ENCODE measurements around the gene DDAH2. TPM values are rescaled to one million over a fixed set of nuclear protein-coding genes. Genes with fewer than 3 reads are reported as not detected.

Gene DDAH2
- total RNA-seq, 1 donor from 2014 or later = 71.2 TPM

DNA sequence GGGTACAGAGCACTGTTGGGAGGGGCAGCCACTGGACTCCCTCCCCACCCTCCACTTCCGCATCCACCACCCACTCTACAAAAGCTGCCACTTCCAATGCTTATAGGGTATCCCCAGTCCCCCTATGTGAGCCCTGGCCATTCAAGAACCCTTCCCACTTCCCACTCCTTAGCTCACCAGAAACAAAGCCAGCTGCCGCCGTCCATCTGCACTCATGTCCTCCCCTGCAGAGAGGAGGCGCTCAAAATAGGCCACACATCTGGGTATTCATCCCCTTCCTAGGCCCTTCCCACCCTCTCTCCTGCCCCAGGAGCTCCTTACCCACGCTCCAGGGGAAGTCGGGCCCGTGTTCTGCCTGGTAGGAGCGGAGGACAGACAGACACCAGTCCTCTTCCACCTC lies 41.8 kb downstream of the DDAH2 start:
- TF ChIP-seq CTCF (IDR thresholded peaks at IDR 0.05) = no peak
- DNase-seq = no peak
- Histone ChIP-seq H3K27me3 (no peaks in the 10 kb centered on the region), H3K27ac (no peak overlapping the region), H3K4me3 (no peak overlapping the region), H3K4me1 (peaks cover 3% of the 10 kb centered on the region), H3K9me3 (no peaks in the 10 kb centered on the region), H3K36me3 (peaks cover 66% of the 10 kb centered on the region)
- no peak for ATAC-seq
- intact Hi-C loops (cut with DNase I) = no loop called here

- DNase-seq = no peak
- ATAC-seq = no peak
- H3K4me3 ChIP-seq = no peak overlapping the region
- H3K4me1 ChIP-seq = peaks cover 9% of the 10 kb centered on the region
- intact Hi-C loops (cut with DNase I) = no loop called here
- no peaks in the 10 kb centered on the region for H3K27me3 ChIP-seq
- H3K36me3 ChIP-seq = peaks cover 58% of the 10 kb centered on the region
- TF ChIP-seq CTCF (IDR thresholded peaks at IDR 0.05) = no peak
- H3K9me3 ChIP-seq = no peaks in the 10 kb centered on the region
- H3K27ac ChIP-seq = no peak overlapping the region
These were observed 42.6 kb downstream of the DDAH2 start for GRCh38 chr6:31686483-31686882.

- Histone ChIP-seq H3K4me1 (peaks cover 21% of the 10 kb centered on the region), H3K36me3 (peaks cover 29% of the 10 kb centered on the region), H3K9me3 (no peaks in the 10 kb centered on the region), H3K27me3 (no peaks in the 10 kb centered on the region), H3K27ac (no peak overlapping the region), H3K4me3 (no peak overlapping the region)
- TF ChIP-seq CTCF (IDR thresholded peaks at IDR 0.05) = no peak
- DNase-seq (no peak), ATAC-seq (no peak)
- intact Hi-C loops (cut with DNase I) = no loop called here
These were observed 45.5 kb downstream of the DDAH2 start for GRCh38 chr6:31683591-31683990.

DNA sequence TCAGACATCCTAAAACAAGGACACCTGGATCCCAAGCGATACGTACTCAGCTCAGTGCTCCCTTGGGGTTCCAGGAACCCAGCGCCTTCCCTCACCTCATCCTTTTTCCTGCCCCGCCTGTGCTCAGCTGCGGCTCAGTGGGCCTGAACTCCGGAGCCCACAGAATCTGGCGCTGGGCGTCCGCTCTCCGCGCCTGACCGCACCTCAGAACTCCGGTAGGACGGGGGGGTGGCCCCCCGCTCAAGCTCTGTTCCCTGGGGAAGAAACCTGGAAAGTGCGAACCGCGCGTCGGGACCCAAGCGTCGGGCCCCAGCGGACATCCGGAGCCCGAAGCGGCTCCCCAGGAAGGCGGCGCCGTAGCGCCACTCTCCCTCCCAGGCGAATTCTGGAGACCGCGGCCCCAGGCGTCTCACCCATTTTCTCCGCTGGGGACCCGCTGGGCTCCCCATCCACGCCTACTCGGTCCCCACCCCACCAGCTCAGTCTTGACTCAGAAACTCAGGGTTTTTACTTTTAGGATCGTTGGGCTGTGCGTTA lies 47.9 kb downstream of the DDAH2 start:
- Histone ChIP-seq H3K4me3 (peak overlapping the region; percentile 71), H3K27ac (peak overlapping the region; percentile 75), H3K36me3 (peaks cover 5% of the 10 kb centered on the region), H3K4me1 (peaks cover 21% of the 10 kb centered on the region), H3K9me3 (no peaks in the 10 kb centered on the region), H3K27me3 (no peaks in the 10 kb centered on the region)
- intact Hi-C loops (cut with DNase I) = no loop called here
- no peak for TF ChIP-seq CTCF (IDR thresholded peaks at IDR 0.05)
- ATAC-seq (peak; percentile 55), DNase-seq (peak; percentile 79)

GRCh38 chr6:31680226-31681134 lies 48.6 kb downstream of the DDAH2 start, which contains the start of gene LY6G5C:
TSS of gene LY6G5C (minus strand) at chr6:31681067. CDS start at chr6:31680373, 694 bp downstream.
- H3K27ac ChIP-seq = peak within 1 kb of the TSS; percentile 75

More at GRCh38 chr6:31680226-31681134, 48.6 kb downstream of the DDAH2 start, which contains the start of gene LY6G5C:
- DNase-seq = peak; percentile 90
- peak; percentile 91 for ATAC-seq
- Histone ChIP-seq H3K9me3 (no peaks in the 10 kb centered on the region), H3K36me3 (no peaks in the 10 kb centered on the region), H3K4me3 (peak within 1 kb of the TSS; percentile 71), H3K27me3 (no peaks in the 10 kb centered on the region), H3K4me1 (peaks cover 21% of the 10 kb centered on the region)
- intact Hi-C loops (cut with DNase I) = no loop called here
- peak; percentile 79 for TF ChIP-seq CTCF (IDR thresholded peaks at IDR 0.05)

All from upper lobe of right lung (tissue), 1 donor.